K562 (cell line): ENCODE results near the gene KRT33B. TPM values are rescaled to one million over a fixed set of nuclear protein-coding genes. Genes with fewer than 3 reads are reported as not detected.

Source experiments
- ATAC-seq: fragments of 200-7000 bp; cut with Tn5 transposase; 3 replicates; pipeline ENCODE4 v1.9.1; 2020; ENCODE audit warnings: moderate library complexity
- BruUV-seq: library from RNA; stranded (reverse); fragments of 400-500 nt; replicated peaks from 2 replicates; lab custom pipeline; 2021; lab: Mats Ljungman, UMichigan
- CTCF ChIA-PET: fragments of 300-600 bp; formaldehyde crosslinking; extraction: SDS; loops from one replicate; lab custom pipeline; 2021; ENCODE audit warnings: low intra/inter-chr PET ratio; lab: Yijun Ruan, JAX
- POLR2A ChIA-PET: fragments of 300-600, 350-650 bp; sonication (Branson Sonifier 250); formaldehyde crosslinking; extraction: SDS; loops from one replicate; lab custom pipeline; 2021; ENCODE audit warnings: antibody characterized with exemption, inconsistent platforms; lab: Yijun Ruan, JAX
- DNase-seq, 4 experiments: peaks; one replicate each; pipeline versions ENCODE4 v3.0.0 to v3.0.0-alpha.2; 2011 to 2018; ENCODE audit warnings: low spot score in 3 of 4, mixed read lengths in 3 of 4; ENCODE audit errors: extremely low read depth in 1 of 4
- FAIRE-seq: peaks from 2 replicates; lab custom pipeline; 2011; peaks lifted over from hg19 to GRCh38; lab: Jason Lieb, UNC
- H2AFZ ChIP-seq: 2 replicates; pipeline ENCODE4 v1.6.0; 2011; ENCODE audit warnings: low read depth, low read length, control low read depth, inconsistent platforms
- H3K27ac ChIP-seq: fragments of 200-600 bp; 3 replicates; pipeline ENCODE4 v1.8.0; 2011; ENCODE audit warnings: low read depth, mild to moderate bottlenecking, control low read depth, inconsistent platforms, low read length, moderate library complexity, mixed read lengths; ENCODE audit errors: extremely low read depth
- H3K27me3 ChIP-seq, 2 experiments: fragments of 300-600 bp in 1 of 2; 2 replicates in 1 of 2; 3 replicates in 1 of 2; pipeline versions ENCODE4 v1.6.0 to v1.8.0; 2011; ENCODE audit warnings: inconsistent platforms in 2 of 2, low read length in 2 of 2, mild to moderate bottlenecking in 1 of 2, mixed read lengths in 1 of 2, moderate library complexity in 1 of 2; ENCODE audit not compliant: control insufficient read depth in 2 of 2, insufficient read depth in 2 of 2
- H3K36me3 ChIP-seq: fragments of 300-600 bp; 3 replicates; pipeline ENCODE4 v1.8.0; 2011; ENCODE audit warnings: mild to moderate bottlenecking, low read length, inconsistent platforms; ENCODE audit not compliant: control insufficient read depth, insufficient read depth
- H3K4me1 ChIP-seq, 2 experiments: fragments of 200-600 bp in 1 of 2; replicated peaks in 1 of 2; 2 replicates in 1 of 2; 3 replicates in 1 of 2; pipeline versions ENCODE4 v1.5.1 to v1.8.0; 2011; ENCODE audit warnings: inconsistent platforms in 2 of 2, low read length in 2 of 2, mild to moderate bottlenecking in 1 of 2, mixed read lengths in 1 of 2, moderate library complexity in 1 of 2; ENCODE audit not compliant: control insufficient read depth in 2 of 2, insufficient read depth in 2 of 2
- H3K4me2 ChIP-seq: 2 replicates; pipeline ENCODE4 v1.6.1; 2011; ENCODE audit warnings: low read length, control low read depth, inconsistent platforms, mixed read lengths; ENCODE audit not compliant: insufficient read depth
- H3K4me3 ChIP-seq: fragments of 200-600 bp; sonication (generic), shearing (Covaris generic); 2 replicates; pipeline ENCODE4 v1.5.1; 2016; ENCODE audit warnings: control low read depth, inconsistent platforms
- H3K79me2 ChIP-seq: fragments of 200-600 bp; 3 replicates; pipeline ENCODE4 v1.8.0; 2011; ENCODE audit warnings: low read length, inconsistent platforms; ENCODE audit not compliant: control insufficient read depth, insufficient read depth
- H3K9ac ChIP-seq, 2 experiments: 2 replicates each; pipeline versions ENCODE4 v1.6.0 to v1.6.1; 2011; ENCODE audit warnings: low read depth in 2 of 2, low read length in 2 of 2, control low read depth in 1 of 2, inconsistent platforms in 1 of 2, mild to moderate bottlenecking in 1 of 2, mixed read lengths in 1 of 2; ENCODE audit not compliant: insufficient read depth in 1 of 2
- H3K9me1 ChIP-seq: one replicate; pipeline ENCODE4 v1.6.0; 2011; ENCODE audit warnings: inconsistent platforms, mild to moderate bottlenecking, low read length, moderate library complexity; ENCODE audit not compliant: control insufficient read depth, insufficient read depth
- H3K9me3 ChIP-seq: replicated peaks from 2 replicates; pipeline ENCODE4 v1.5.1; 2011; ENCODE audit warnings: low read depth, low read length, inconsistent platforms; ENCODE audit not compliant: control insufficient read depth, insufficient read depth
- H4K20me1 ChIP-seq: replicated peaks from 2 replicates; pipeline ENCODE4 v1.6.1; 2011; ENCODE audit warnings: low read length, inconsistent platforms, mixed read lengths; ENCODE audit not compliant: control insufficient read depth, insufficient read depth
- KLF10 ChIP-seq: fragments of 250-450 bp; sonication (Bioruptor Pico); IDR thresholded peaks from 2 replicates; pipeline ENCODE4 v1.6.1; 2021; ENCODE audit warnings: matching md5 sums
- NRF1 ChIP-seq, 2 experiments: fragments of 450-650 bp; IDR thresholded peaks in 1 of 2; conservative IDR thresholded peaks in 1 of 2; 2 replicates each; pipeline ENCODE4 v1.6.1; 2014; ENCODE audit warnings: mild to moderate bottlenecking in 2 of 2
- RAD21 ChIP-seq, 2 experiments: fragments of 250-450 bp in 1 of 2; fragments of 450-650 bp in 1 of 2; sonication (Bioruptor Pico) in 1 of 2; formaldehyde crosslinking in 1 of 2; IDR thresholded peaks in 1 of 2; conservative IDR thresholded peaks in 1 of 2; 2 replicates each; pipeline versions ENCODE4 v1.4.0 to v1.8.0; 2020 to 2022; ENCODE audit warnings: mild to moderate bottlenecking in 2 of 2, moderate library complexity in 1 of 2
- SMAD3 ChIP-seq: fragments of 450-650 bp; formaldehyde crosslinking; conservative IDR thresholded peaks from 2 replicates; pipeline ENCODE4 v1.4.0; 2020; ENCODE audit warnings: mild to moderate bottlenecking
- YY1 ChIP-seq, 3 experiments: IDR thresholded peaks; 2 replicates each; pipeline ENCODE4 v1.6.1; 2011; ENCODE audit warnings: low read length in 2 of 3, mild to moderate bottlenecking in 2 of 3, moderate library complexity in 2 of 3, borderline replicate concordance in 1 of 3, control low read depth in 1 of 3, low read depth in 1 of 3; ENCODE audit not compliant: insufficient read depth in 3 of 3, insufficient replicate concordance in 2 of 3, control insufficient read depth in 1 of 3, insufficient read length in 1 of 3; ENCODE audit errors: extremely low read depth in 1 of 3
- ZNF551 ChIP-seq: fragments of 250-450 bp; sonication (Bioruptor Pico); IDR thresholded peaks from 2 replicates; pipeline ENCODE4 v1.5.0; 2021; ENCODE audit warnings: mild to moderate bottlenecking, moderate library complexity
- ZNF695 ChIP-seq: fragments of 450-650 bp; formaldehyde crosslinking; IDR thresholded peaks from 2 replicates; pipeline ENCODE4 v1.4.0; 2020; ENCODE audit warnings: mild to moderate bottlenecking, moderate library complexity
- WGBS: fragments of 100-300 bp; shearing (Covaris generic); methylation state at CpG from one replicate; pipeline ENCODE4 v1.1.6; 2016; ENCODE audit warnings: low coverage, mixed read lengths; ENCODE audit not compliant: insufficient coverage; ENCODE audit errors: missing lambda C conversion rate; 5-methylcytosine and 5-hydroxymethylcytosine counted together
- in situ Hi-C: fragments of 300-500 bp; cut with MboI; formaldehyde crosslinking; loops from 4 replicates; pipeline ENCODE4 v1.15.0; 2018; ENCODE audit warnings: inconsistent platforms, mixed read lengths
- intact Hi-C: fragments of 100-400 bp; cut with micrococcal nuclease; formaldehyde crosslinking; loops from 2 replicates; pipeline ENCODE4 v1.14.2; 2022
- polyA plus RNA-seq, 8 experiments: library from polyadenylated mRNA; depleted of rRNA in 4 of 8; stranded (reverse) in 5 of 8; unstranded in 3 of 8; fragments of >200 nt; fragmentation: Nextera tagmentation in 2 of 8; fragmentation: Illumina TruSeq in 1 of 8; extraction: Ambion mirVana in 2 of 8; extraction: Trizol in 1 of 8; gene quantifications; 2 replicates each; pipeline versions ENCODE4 v1.2.1 to v1.2.3, GENCODE V29; 2011 to 2014; ENCODE audit warnings: inconsistent platforms in 1 of 8, missing spikeins in 1 of 8
- total RNA-seq, 7 experiments: library from RNA; depleted of rRNA in 6 of 7; stranded (reverse); fragments of >200 nt in 6 of 7; fragmentation: Illumina TruSeq in 2 of 7; extraction: Trizol in 2 of 7; gene quantifications; 2 replicates each; pipeline versions ENCODE4 v1.2.1 to v1.2.3, GENCODE V29; 2011 to 2021; ENCODE audit warnings: low replicate concordance in 1 of 7

The KRT33B gene
- total and polyA plus RNA-seq, 9 of the 15 experiments (the other 6 are each of a cell fraction or from before 2014, with no cell fraction given), result not detected

DNA sequence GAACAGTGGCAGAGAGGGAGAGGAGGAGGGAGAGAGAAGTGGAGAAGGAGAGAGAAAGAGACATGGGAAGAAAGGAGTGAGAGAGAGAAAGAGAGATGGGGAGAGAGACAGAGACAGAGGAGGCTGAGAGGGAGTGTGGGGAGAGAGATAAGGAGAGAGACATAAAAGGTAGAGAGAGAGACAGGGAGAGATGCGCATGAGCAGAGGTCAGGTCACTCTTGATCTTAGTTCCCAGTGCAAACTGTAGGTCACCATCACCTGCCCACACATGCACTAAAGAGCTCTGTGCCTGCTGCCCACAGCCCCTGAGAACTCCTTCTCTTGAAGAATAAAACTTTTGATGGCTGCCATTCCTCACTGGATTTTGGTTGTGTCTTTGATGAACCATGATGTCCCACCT is 33.9 kb downstream of the KRT33B start:
- in situ Hi-C loops (no loop called here), intact Hi-C loops (no loop called here)
- no peaks in the 10 kb centered on the region for H3K4me1 ChIP-seq
- 0% methylated on average over 1 of the region's 1 CpG for WGBS
- H3K36me3 ChIP-seq, result no peaks in the 10 kb centered on the region
- no TSS peak for BruUV-seq
- no peak for ATAC-seq
- TF ChIP-seq NRF1 (conservative IDR thresholded peaks at IDR 0.05 in 1 of 2, IDR thresholded peaks at IDR 0.05 in 1 of 2) (peak; percentile 60 to 64), ZNF695 (CRISPR knock-in tag) (no peak), YY1 (IDR thresholded peaks at IDR 0.05; ENCODE audit: borderline replicate concordance in 1 of 3, control insufficient read depth in 1 of 3, extremely low read depth in 1 of 3, insufficient read depth in 3 of 3, insufficient read length in 1 of 3, insufficient replicate concordance in 2 of 3, low read depth in 1 of 3, low read length in 2 of 3) (no peak), ZNF551 (CRISPR knock-in tag) (no peak), RAD21 (CRISPR knock-in tag; conservative IDR thresholded peaks at IDR 0.05 in 1 of 2, IDR thresholded peaks at IDR 0.05 in 1 of 2) (no peak), SMAD3 (no peak), KLF10 (CRISPR knock-in tag) (no peak)
- no peaks in the 10 kb centered on the region for H3K9me3 ChIP-seq
- H3K27me3 ChIP-seq, result peaks cover 0 to 12% of the 10 kb centered on the region in 2 experiments; a peak in 1 of 5 replicates
- no peaks in the 10 kb centered on the region for H4K20me1 ChIP-seq
- H3K9ac ChIP-seq, result no peak overlapping the region
- ChIA-PET POLR2A (interaction anchor here (0.7 kb wide), 1 partner anchor 10 kb away, joined by 5 read pairs; no protein-coding TSS in a partner anchor), CTCF (no interaction called here)
- H3K79me2 ChIP-seq, result no peaks in the 10 kb centered on the region
- no peak for DNase-seq
- FAIRE-seq, result no peak
- no peak overlapping the region for H3K27ac ChIP-seq
- no peak overlapping the region for H2AFZ ChIP-seq
- H3K4me3 ChIP-seq, result no peak overlapping the region
- H3K4me2 ChIP-seq, result no peak overlapping the region
- H3K9me1 ChIP-seq, result no peaks in the 10 kb centered on the region
